Muscle of leg (tissue), 11 donors: Measurements from ENCODE around the gene CUEDC1. TPM values are rescaled to one million over a fixed set of nuclear protein-coding genes. Genes with fewer than 3 reads are reported as not detected.

ENCODE experiments used
- DNase-seq: peaks from one replicate; pipeline ENCODE4 v3.0.0; 2013
- H3K27ac ChIP-seq: one replicate; pipeline ENCODE4 v1.5.1; 2013; ENCODE audit warnings: mild to moderate bottlenecking, low read length, control low read depth
- H3K27me3 ChIP-seq: one replicate; pipeline ENCODE4 v1.6.1; 2013; ENCODE audit warnings: low read length; ENCODE audit not compliant: control insufficient read depth, insufficient read depth
- H3K36me3 ChIP-seq: one replicate; pipeline ENCODE4 v1.6.1; 2013; ENCODE audit warnings: low read length; ENCODE audit not compliant: control insufficient read depth, insufficient read depth
- H3K4me1 ChIP-seq: one replicate; pipeline ENCODE4 v1.6.1; 2013; ENCODE audit warnings: low read length; ENCODE audit not compliant: control insufficient read depth, insufficient read depth
- H3K4me3 ChIP-seq: one replicate; pipeline ENCODE4 v1.5.1; 2013; ENCODE audit warnings: low read length, control low read depth
- H3K9me3 ChIP-seq: replicated peaks from 2 replicates; pipeline ENCODE4 v1.6.1; 2013; ENCODE audit warnings: low read depth, low read length; ENCODE audit not compliant: control insufficient read depth
- WGBS: methylation state at CpG from one replicate; pipeline ENCODE4 v1.1.5; 2013; ENCODE audit warnings: missing lambda C conversion rate; ENCODE audit not compliant: insufficient coverage; 5-methylcytosine and 5-hydroxymethylcytosine counted together
- polyA plus RNA-seq, 8 donors: library from polyadenylated mRNA; unstranded; fragments of 120-200 nt; gene quantifications; one replicate each; pipeline versions ENCODE4 v1.2.1 to v1.2.3, GENCODE V29; 2013; ENCODE audit warnings: inconsistent platforms in 1 of 8, low replicate concordance in 1 of 8; ENCODE audit not compliant: insufficient read length in 8 of 8, insufficient read depth in 1 of 8
- total RNA-seq: library from RNA; stranded (reverse); fragments of 120-200 nt; gene quantifications from one replicate; pipeline ENCODE4 v1.2.4, GENCODE V29; 2013

Gene CUEDC1
- total and polyA plus RNA-seq, 9 donors, result 13.2 to 59.3 (median 51.8) TPM

GRCh38 chr17:57939797-57940196, 15.4 kb downstream of the CUEDC1 start:
- no peaks in the 10 kb centered on the region for H3K9me3 ChIP-seq
- no peak overlapping the region for H3K4me3 ChIP-seq
- no peaks in the 10 kb centered on the region for H3K36me3 ChIP-seq
- H3K4me1 ChIP-seq, result peaks cover 87% of the 10 kb centered on the region
- H3K27me3 ChIP-seq, result no peaks in the 10 kb centered on the region
- peak; percentile 66 for DNase-seq
- peak overlapping the region; percentile 83 for H3K27ac ChIP-seq
- WGBS, result 42% methylated on average over 4 of the region's 7 CpGs

GRCh38 chr17:57938061-57938502, 17.1 kb downstream of the CUEDC1 start:
- H3K4me1 ChIP-seq, result peaks cover 84% of the 10 kb centered on the region
- H3K27ac ChIP-seq, result no peak overlapping the region
- peak; percentile 51 for DNase-seq
- H3K9me3 ChIP-seq, result no peaks in the 10 kb centered on the region
- H3K36me3 ChIP-seq, result no peaks in the 10 kb centered on the region
- 19% methylated on average over 5 of the region's 7 CpGs for WGBS
- no peaks in the 10 kb centered on the region for H3K27me3 ChIP-seq
- no peak overlapping the region for H3K4me3 ChIP-seq

- H3K9me3 ChIP-seq, result no peaks in the 10 kb centered on the region
- no peak overlapping the region for H3K4me3 ChIP-seq
- no peaks in the 10 kb centered on the region for H3K27me3 ChIP-seq
- no peak for DNase-seq
- H3K36me3 ChIP-seq, result no peaks in the 10 kb centered on the region
- 86% methylated on average over 1 of the region's 2 CpGs for WGBS
- no peak overlapping the region for H3K27ac ChIP-seq
- peaks cover 79% of the 10 kb centered on the region for H3K4me1 ChIP-seq
These were observed 17.7 kb downstream of the CUEDC1 start for GRCh38 chr17:57937492-57937891.

- Histone ChIP-seq H3K4me3 (peak overlapping the region; percentile 7), H3K27me3 (no peaks in the 10 kb centered on the region), H3K27ac (peak overlapping the region; percentile 97), H3K4me1 (peaks cover 74% of the 10 kb centered on the region), H3K9me3 (no peaks in the 10 kb centered on the region), H3K36me3 (no peaks in the 10 kb centered on the region)
- WGBS, result 34% methylated on average over 8 of the region's 11 CpGs
- peak; percentile 90 for DNase-seq
These were observed 19.1 kb downstream of the CUEDC1 start for GRCh38 chr17:57935833-57936807.

GRCh38 chr17:57931488-57932137, 23.6 kb downstream of the CUEDC1 start:
- DNase-seq, result no peak

GRCh38 chr17:57930239-57930638, 25.0 kb downstream of the CUEDC1 start:
- H3K27me3 ChIP-seq, result no peaks in the 10 kb centered on the region
- WGBS, result 65% methylated on average over 2 of the region's 5 CpGs
- peaks cover 73% of the 10 kb centered on the region for H3K4me1 ChIP-seq
- no peak for DNase-seq
- H3K4me3 ChIP-seq, result no peak overlapping the region
- peaks cover 2% of the 10 kb centered on the region for H3K36me3 ChIP-seq
- H3K27ac ChIP-seq, result no peak overlapping the region
- no peaks in the 10 kb centered on the region for H3K9me3 ChIP-seq

More at GRCh38 chr17:57931488-57932137, 23.6 kb downstream of the CUEDC1 start:
- 47% methylated on average over 6 of the region's 12 CpGs for WGBS
- Histone ChIP-seq H3K27me3 (no peaks in the 10 kb centered on the region), H3K4me1 (peaks cover 73% of the 10 kb centered on the region), H3K4me3 (no peak overlapping the region), H3K9me3 (no peaks in the 10 kb centered on the region), H3K36me3 (peaks cover 2% of the 10 kb centered on the region), H3K27ac (no peak overlapping the region)

- Histone ChIP-seq H3K4me3 (no peak overlapping the region), H3K36me3 (peaks cover 2% of the 10 kb centered on the region), H3K27ac (peak overlapping the region; percentile 1), H3K4me1 (peaks cover 72% of the 10 kb centered on the region), H3K27me3 (no peaks in the 10 kb centered on the region), H3K9me3 (no peaks in the 10 kb centered on the region)
- 70% methylated on average over 4 of the region's 4 CpGs for WGBS
- peak; percentile 59 for DNase-seq
These were observed 25.8 kb downstream of the CUEDC1 start for GRCh38 chr17:57929386-57929785.

GRCh38 chr17:57928928-57929327, 26.3 kb downstream of the CUEDC1 start:
- Histone ChIP-seq H3K36me3 (peaks cover 2% of the 10 kb centered on the region), H3K4me1 (peaks cover 73% of the 10 kb centered on the region), H3K4me3 (no peak overlapping the region), H3K9me3 (no peaks in the 10 kb centered on the region), H3K27me3 (no peaks in the 10 kb centered on the region), H3K27ac (peak overlapping the region; percentile 1)
- no peak for DNase-seq
- WGBS, result 47% methylated on average over 4 of the region's 5 CpGs

GRCh38 chr17:57927048-57927723, 28.0 kb downstream of the CUEDC1 start:
- peak; percentile 88 for DNase-seq

GRCh38 chr17:57926723-57927047, 28.5 kb downstream of the CUEDC1 start:
- no peak for DNase-seq
- Histone ChIP-seq H3K4me3 (no peak overlapping the region), H3K9me3 (no peaks in the 10 kb centered on the region), H3K4me1 (peaks cover 74% of the 10 kb centered on the region), H3K36me3 (peaks cover 2% of the 10 kb centered on the region), H3K27me3 (no peaks in the 10 kb centered on the region), H3K27ac (no peak overlapping the region)
- WGBS, result 56% methylated on average over 5 of the region's 7 CpGs

More at GRCh38 chr17:57927048-57927723, 28.0 kb downstream of the CUEDC1 start:
- Histone ChIP-seq H3K36me3 (peaks cover 2% of the 10 kb centered on the region), H3K9me3 (no peaks in the 10 kb centered on the region), H3K4me3 (no peak overlapping the region), H3K27ac (peak overlapping the region; percentile 38), H3K27me3 (no peaks in the 10 kb centered on the region), H3K4me1 (peaks cover 72% of the 10 kb centered on the region)
- no CpG with 5 or more reads among the region's 5 CpGs for WGBS
